PC-9 (cell line): Measurements from ENCODE around the gene LMTK3.

ENCODE experiments used
- EZH2 ChIP-seq: fragments of 200-600 bp; sonication (generic); IDR thresholded peaks from 2 replicates; pipeline ENCODE4 v1.8.0; 2017; ENCODE audit warnings: antibody characterized with exemption, low read depth
- TF ChIP-seq, protein P1 (sequence below): fragments of 200-600 bp; sonication (generic); conservative IDR thresholded peaks from 2 replicates; pipeline ENCODE4 v1.6.1; 2017; ENCODE audit warnings: mixed run types, antibody characterized with exemption, mild to moderate bottlenecking, moderate library complexity

DNA sequence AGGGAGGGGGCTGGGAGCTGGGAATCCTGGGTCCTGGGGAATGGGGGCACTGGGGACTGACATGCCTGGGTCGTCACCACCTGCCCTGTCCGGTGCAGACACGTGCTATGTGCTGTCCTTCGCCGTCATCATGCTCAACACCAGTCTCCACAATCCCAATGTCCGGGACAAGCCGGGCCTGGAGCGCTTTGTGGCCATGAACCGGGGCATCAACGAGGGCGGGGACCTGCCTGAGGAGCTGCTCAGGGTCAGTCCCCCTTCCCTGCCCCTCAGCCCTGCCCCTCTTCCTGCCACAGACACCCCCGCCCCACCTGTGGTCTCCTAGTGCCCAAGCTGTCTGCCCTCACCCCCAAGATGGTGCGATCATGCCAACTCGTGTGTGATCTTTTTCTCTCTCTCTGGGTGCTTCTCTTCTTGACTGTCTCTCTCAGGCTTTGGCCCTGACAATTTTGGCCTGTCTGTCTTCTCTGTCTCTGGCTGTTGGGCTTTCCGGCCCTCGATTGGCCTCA is 37.5 kb downstream of the LMTK3 start:
- no peak for TF ChIP-seq EZH2
- TF ChIP-seq, protein P1, sequence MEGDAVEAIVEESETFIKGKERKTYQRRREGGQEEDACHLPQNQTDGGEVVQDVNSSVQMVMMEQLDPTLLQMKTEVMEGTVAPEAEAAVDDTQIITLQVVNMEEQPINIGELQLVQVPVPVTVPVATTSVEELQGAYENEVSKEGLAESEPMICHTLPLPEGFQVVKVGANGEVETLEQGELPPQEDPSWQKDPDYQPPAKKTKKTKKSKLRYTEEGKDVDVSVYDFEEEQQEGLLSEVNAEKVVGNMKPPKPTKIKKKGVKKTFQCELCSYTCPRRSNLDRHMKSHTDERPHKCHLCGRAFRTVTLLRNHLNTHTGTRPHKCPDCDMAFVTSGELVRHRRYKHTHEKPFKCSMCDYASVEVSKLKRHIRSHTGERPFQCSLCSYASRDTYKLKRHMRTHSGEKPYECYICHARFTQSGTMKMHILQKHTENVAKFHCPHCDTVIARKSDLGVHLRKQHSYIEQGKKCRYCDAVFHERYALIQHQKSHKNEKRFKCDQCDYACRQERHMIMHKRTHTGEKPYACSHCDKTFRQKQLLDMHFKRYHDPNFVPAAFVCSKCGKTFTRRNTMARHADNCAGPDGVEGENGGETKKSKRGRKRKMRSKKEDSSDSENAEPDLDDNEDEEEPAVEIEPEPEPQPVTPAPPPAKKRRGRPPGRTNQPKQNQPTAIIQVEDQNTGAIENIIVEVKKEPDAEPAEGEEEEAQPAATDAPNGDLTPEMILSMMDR = no peak
